ENCODE data around the gene OSBPL7.

DNA sequence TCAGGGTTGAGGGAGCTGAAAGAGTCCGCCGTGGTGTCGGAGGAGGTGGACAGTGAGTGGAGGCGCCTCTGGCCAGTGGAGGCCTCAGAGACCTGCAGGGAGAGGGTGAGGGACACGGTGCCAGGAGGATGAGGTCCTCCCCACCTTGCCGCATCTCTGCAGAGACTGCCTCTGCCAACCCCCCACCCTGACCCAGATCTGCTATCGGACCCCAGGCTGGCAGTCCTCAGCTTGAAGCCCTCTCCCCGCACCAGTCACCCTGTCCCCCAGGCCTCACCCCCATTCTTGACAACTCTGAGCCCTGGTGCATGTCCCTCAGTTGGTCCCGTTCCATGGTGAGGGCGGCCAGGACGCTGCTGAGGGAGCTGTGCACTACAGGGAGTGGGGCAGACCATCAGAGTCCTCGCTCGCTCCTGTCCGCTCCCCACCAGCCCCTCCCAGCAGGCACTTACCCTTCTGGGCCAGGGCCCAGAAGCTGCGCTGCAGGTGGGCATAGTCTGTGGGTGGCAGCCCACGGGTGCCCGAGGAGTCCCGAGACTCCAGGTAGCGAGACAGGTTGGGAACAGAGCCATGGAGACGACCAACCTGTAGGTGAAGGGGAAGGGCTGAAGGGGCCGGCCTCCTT is 5.4 kb downstream of the OSBPL7 start:
- no peak for TF ChIP-seq POLR2AphosphoS5 (IDR thresholded peaks at IDR 0.05; ENCODE audit: low read depth, low read length)
- no peak for TF ChIP-seq EZH2phosphoT487 (IDR thresholded peaks at IDR 0.05; ENCODE audit: borderline replicate concordance)
- TF ChIP-seq, protein P1, sequence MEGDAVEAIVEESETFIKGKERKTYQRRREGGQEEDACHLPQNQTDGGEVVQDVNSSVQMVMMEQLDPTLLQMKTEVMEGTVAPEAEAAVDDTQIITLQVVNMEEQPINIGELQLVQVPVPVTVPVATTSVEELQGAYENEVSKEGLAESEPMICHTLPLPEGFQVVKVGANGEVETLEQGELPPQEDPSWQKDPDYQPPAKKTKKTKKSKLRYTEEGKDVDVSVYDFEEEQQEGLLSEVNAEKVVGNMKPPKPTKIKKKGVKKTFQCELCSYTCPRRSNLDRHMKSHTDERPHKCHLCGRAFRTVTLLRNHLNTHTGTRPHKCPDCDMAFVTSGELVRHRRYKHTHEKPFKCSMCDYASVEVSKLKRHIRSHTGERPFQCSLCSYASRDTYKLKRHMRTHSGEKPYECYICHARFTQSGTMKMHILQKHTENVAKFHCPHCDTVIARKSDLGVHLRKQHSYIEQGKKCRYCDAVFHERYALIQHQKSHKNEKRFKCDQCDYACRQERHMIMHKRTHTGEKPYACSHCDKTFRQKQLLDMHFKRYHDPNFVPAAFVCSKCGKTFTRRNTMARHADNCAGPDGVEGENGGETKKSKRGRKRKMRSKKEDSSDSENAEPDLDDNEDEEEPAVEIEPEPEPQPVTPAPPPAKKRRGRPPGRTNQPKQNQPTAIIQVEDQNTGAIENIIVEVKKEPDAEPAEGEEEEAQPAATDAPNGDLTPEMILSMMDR (IDR thresholded peaks at IDR 0.05 in 2 of 3, conservative IDR thresholded peaks at IDR 0.05 in 1 of 3; ENCODE audit: borderline replicate concordance in 1 of 3, insufficient read depth in 1 of 3, low read depth in 2 of 3, low read length in 2 of 3): no peak
- TF ChIP-seq POLR2A (IDR thresholded peaks at IDR 0.05; ENCODE audit: borderline replicate concordance, extremely low read depth, insufficient read depth, insufficient read length): no peak
- TF ChIP-seq YY1 (IDR thresholded peaks at IDR 0.05; ENCODE audit: extremely low read depth, insufficient replicate concordance, low read depth, low read length): no peak
- TF ChIP-seq EGR1 (IDR thresholded peaks at IDR 0.05; ENCODE audit: low read depth): no peak
- no peak for TF ChIP-seq EZH2 (IDR thresholded peaks at IDR 0.05)
- TF ChIP-seq CEBPB (IDR thresholded peaks at IDR 0.05; ENCODE audit: low read depth): no peak
- TF ChIP-seq, protein P2, sequence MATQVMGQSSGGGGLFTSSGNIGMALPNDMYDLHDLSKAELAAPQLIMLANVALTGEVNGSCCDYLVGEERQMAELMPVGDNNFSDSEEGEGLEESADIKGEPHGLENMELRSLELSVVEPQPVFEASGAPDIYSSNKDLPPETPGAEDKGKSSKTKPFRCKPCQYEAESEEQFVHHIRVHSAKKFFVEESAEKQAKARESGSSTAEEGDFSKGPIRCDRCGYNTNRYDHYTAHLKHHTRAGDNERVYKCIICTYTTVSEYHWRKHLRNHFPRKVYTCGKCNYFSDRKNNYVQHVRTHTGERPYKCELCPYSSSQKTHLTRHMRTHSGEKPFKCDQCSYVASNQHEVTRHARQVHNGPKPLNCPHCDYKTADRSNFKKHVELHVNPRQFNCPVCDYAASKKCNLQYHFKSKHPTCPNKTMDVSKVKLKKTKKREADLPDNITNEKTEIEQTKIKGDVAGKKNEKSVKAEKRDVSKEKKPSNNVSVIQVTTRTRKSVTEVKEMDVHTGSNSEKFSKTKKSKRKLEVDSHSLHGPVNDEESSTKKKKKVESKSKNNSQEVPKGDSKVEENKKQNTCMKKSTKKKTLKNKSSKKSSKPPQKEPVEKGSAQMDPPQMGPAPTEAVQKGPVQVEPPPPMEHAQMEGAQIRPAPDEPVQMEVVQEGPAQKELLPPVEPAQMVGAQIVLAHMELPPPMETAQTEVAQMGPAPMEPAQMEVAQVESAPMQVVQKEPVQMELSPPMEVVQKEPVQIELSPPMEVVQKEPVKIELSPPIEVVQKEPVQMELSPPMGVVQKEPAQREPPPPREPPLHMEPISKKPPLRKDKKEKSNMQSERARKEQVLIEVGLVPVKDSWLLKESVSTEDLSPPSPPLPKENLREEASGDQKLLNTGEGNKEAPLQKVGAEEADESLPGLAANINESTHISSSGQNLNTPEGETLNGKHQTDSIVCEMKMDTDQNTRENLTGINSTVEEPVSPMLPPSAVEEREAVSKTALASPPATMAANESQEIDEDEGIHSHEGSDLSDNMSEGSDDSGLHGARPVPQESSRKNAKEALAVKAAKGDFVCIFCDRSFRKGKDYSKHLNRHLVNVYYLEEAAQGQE (IDR thresholded peaks at IDR 0.05; ENCODE audit: low read depth): no peak

All from HCT116 (cell line).